Endothelial cell of umbilical vein (primary cell): ENCODE data around the gene SNRPA. TPM values are rescaled to one million over a fixed set of nuclear protein-coding genes. Genes with fewer than 3 reads are reported as not detected.

Experiments
- BruUV-seq: library from RNA; stranded (reverse); fragments of 400-500 nt; replicated peaks from 2 replicates; lab custom pipeline; 2021; lab: Mats Ljungman, UMichigan
- CTCF ChIA-PET: fragments of 300-600, 350-600 bp; sonication (Branson Sonifier 250); formaldehyde crosslinking; loops from one replicate; lab custom pipeline; 2021; ENCODE audit warnings: antibody characterized with exemption, inconsistent platforms; lab: Charles Lee
- POLR2A ChIA-PET: fragments of 300-600, 350-600 bp; sonication (Branson Sonifier 250); formaldehyde crosslinking; loops from one replicate; lab custom pipeline; 2021; ENCODE audit warnings: antibody characterized with exemption, inconsistent platforms; lab: Charles Lee
- DNase-seq: peaks from one replicate; pipeline ENCODE4 v3.0.0-alpha.2; 2011; ENCODE audit warnings: low read depth, low spot score
- FAIRE-seq: peaks from 2 replicates; lab custom pipeline; 2011; peaks lifted over from hg19 to GRCh38; lab: Jason Lieb, UNC
- H2AFZ ChIP-seq: 2 replicates; pipeline ENCODE4 v1.6.0; 2012; ENCODE audit warnings: low read depth, low read length, control low read depth, inconsistent platforms
- H3K27ac ChIP-seq: 2 replicates; pipeline ENCODE4 v1.5.1; 2011; ENCODE audit warnings: low read depth, mild to moderate bottlenecking, control low read depth, low read length, moderate library complexity; ENCODE audit not compliant: insufficient read depth
- H3K27me3 ChIP-seq, 2 experiments: 2 replicates each; pipeline versions ENCODE4 v1.6.0 to v1.6.1; 2011; ENCODE audit warnings: low read length in 2 of 2, mixed read lengths in 1 of 2; ENCODE audit not compliant: control insufficient read depth in 2 of 2, insufficient read depth in 2 of 2
- H3K36me3 ChIP-seq, 2 experiments: 2 replicates in 1 of 2; 3 replicates in 1 of 2; pipeline ENCODE4 v1.5.1; 2011; ENCODE audit warnings: low read length in 2 of 2, mild to moderate bottlenecking in 1 of 2, moderate library complexity in 1 of 2; ENCODE audit not compliant: control insufficient read depth in 2 of 2, insufficient read depth in 2 of 2; ENCODE audit errors: extremely low read depth in 1 of 2
- H3K4me1 ChIP-seq: 3 replicates; pipeline ENCODE4 v1.5.1; 2011; ENCODE audit warnings: mild to moderate bottlenecking, low read length; ENCODE audit not compliant: control insufficient read depth, insufficient read depth; ENCODE audit errors: extremely low read depth
- H3K4me2 ChIP-seq: 2 replicates; pipeline ENCODE4 v1.6.1; 2011; ENCODE audit warnings: low read length, control low read depth, mixed read lengths; ENCODE audit not compliant: insufficient read depth
- H3K4me3 ChIP-seq, 3 experiments: fragments of 200-600 bp in 1 of 3; sonication (generic), shearing (Covaris generic) in 1 of 3; replicated peaks in 1 of 3; 2 replicates each; pipeline ENCODE4 v1.5.1; 2011 to 2016; ENCODE audit warnings: control low read depth in 3 of 3, low read length in 3 of 3, mild to moderate bottlenecking in 2 of 3, inconsistent platforms in 1 of 3, low read depth in 1 of 3, moderate library complexity in 1 of 3; ENCODE audit not compliant: insufficient read depth in 1 of 3
- H3K79me2 ChIP-seq: 2 replicates; pipeline ENCODE4 v1.6.0; 2012; ENCODE audit warnings: low read length, inconsistent platforms; ENCODE audit not compliant: control insufficient read depth, insufficient read depth
- H3K9ac ChIP-seq: replicated peaks from 2 replicates; pipeline ENCODE3; 2011; ENCODE audit warnings: low read length, control low read depth; ENCODE audit not compliant: insufficient read depth; ENCODE audit errors: extremely low read depth
- H3K9me1 ChIP-seq: replicated peaks from 3 replicates; pipeline ENCODE4 v1.6.0; 2011; ENCODE audit warnings: mild to moderate bottlenecking, low read length; ENCODE audit not compliant: control insufficient read depth, insufficient read depth; ENCODE audit errors: extremely low read depth
- H3K9me3 ChIP-seq: replicated peaks from 2 replicates; pipeline ENCODE4 v1.5.1; 2012; ENCODE audit warnings: low read length, inconsistent platforms; ENCODE audit not compliant: control insufficient read depth, insufficient read depth
- H4K20me1 ChIP-seq: replicated peaks from 2 replicates; pipeline ENCODE3; 2011; ENCODE audit warnings: mild to moderate bottlenecking, low read length; ENCODE audit not compliant: control insufficient read depth, insufficient read depth; ENCODE audit errors: extremely low read depth
- CTCF ChIP-seq, 2 donors: IDR thresholded peaks; 1 replicate in 1 of 2; 2 replicates in 1 of 2; pipeline ENCODE4 v1.5.1; 2011; ENCODE audit warnings: low read length in 2 of 2, mild to moderate bottlenecking in 2 of 2, moderate library complexity in 2 of 2, control low read depth in 1 of 2, inconsistent platforms in 1 of 2, low read depth in 1 of 2; ENCODE audit not compliant: insufficient read depth in 1 of 2; ENCODE audit errors: extremely low read depth in 1 of 2
- EZH2 ChIP-seq: IDR thresholded peaks from 2 replicates; pipeline ENCODE4 v1.6.1; 2012; ENCODE audit warnings: borderline replicate concordance, low read depth, mild to moderate bottlenecking, moderate library complexity, low read length, inconsistent platforms; ENCODE audit not compliant: severe bottlenecking
- FOS ChIP-seq: IDR thresholded peaks from 2 replicates; pipeline ENCODE4 v1.6.1; 2011; ENCODE audit warnings: mild to moderate bottlenecking, low read length, moderate library complexity, borderline replicate concordance; ENCODE audit not compliant: insufficient read depth
- GATA2 ChIP-seq: IDR thresholded peaks from 2 replicates; pipeline ENCODE4 v1.7.0; 2011; ENCODE audit warnings: low read depth, mild to moderate bottlenecking, moderate library complexity, mixed read lengths, low read length; ENCODE audit not compliant: insufficient read length, insufficient read depth
- JUN ChIP-seq: IDR thresholded peaks from 2 replicates; pipeline ENCODE4 v1.6.1; 2011; ENCODE audit warnings: borderline replicate concordance, low read depth; ENCODE audit not compliant: insufficient read length, insufficient read depth
- MAX ChIP-seq: IDR thresholded peaks from 2 replicates; pipeline ENCODE4 v1.6.1; 2011; ENCODE audit not compliant: insufficient read depth, insufficient read length
- MYC ChIP-seq: IDR thresholded peaks from one replicate; pipeline ENCODE4 v1.6.1; 2011; ENCODE audit warnings: mild to moderate bottlenecking, low read depth, low read length
- POLR2A ChIP-seq: IDR thresholded peaks from 2 replicates; pipeline ENCODE4 v1.6.1; 2012; ENCODE audit warnings: low read depth, mild to moderate bottlenecking, control low read depth, low read length
- POLR2AphosphoS5 ChIP-seq: IDR thresholded peaks from 2 replicates; pipeline ENCODE4 v1.6.1; 2012; ENCODE audit warnings: low read depth, mild to moderate bottlenecking, control low read depth, low read length, moderate library complexity; ENCODE audit not compliant: insufficient read depth
- dilution Hi-C: fragments of 300-500 bp; cut with MboI; formaldehyde crosslinking; loops from one replicate; pipeline ENCODE4 v1.15.0; 2019; ENCODE audit warnings: low sequenced_read_pairs; ENCODE audit not compliant: extremely low pct_ligation_motif_present
- intact Hi-C: fragments of 100-400 bp; cut with micrococcal nuclease; formaldehyde crosslinking; loops from one replicate; pipeline ENCODE4 v1.10.0; 2022
- polyA plus RNA-seq, 4 experiments: library from polyadenylated mRNA; depleted of rRNA in 3 of 4; stranded (reverse) in 3 of 4; unstranded in 1 of 4; fragments of >200 nt; gene quantifications; 2 replicates each; pipeline versions ENCODE4 v1.2.1 to v1.2.3, GENCODE V29; 2011 to 2012; ENCODE audit warnings: missing spikeins in 1 of 4
- total RNA-seq: library from RNA; stranded (reverse); gene quantifications from 2 replicates; pipeline ENCODE4 v1.2.3, GENCODE V29; 2021

Gene SNRPA
- total and polyA plus RNA-seq, 2 donors (not counting 3 experiments of a cell fraction or from before 2014, with no cell fraction given) = 84.6 to 131 TPM

- H3K27me3 ChIP-seq = no peaks in the 10 kb centered on the region
- dilution Hi-C loops = no loop called here
- no peaks in the 10 kb centered on the region for H3K79me2 ChIP-seq
- no peaks in the 10 kb centered on the region for H4K20me1 ChIP-seq
- no peak overlapping the region for H3K4me3 ChIP-seq
- CTCF ChIA-PET = interaction anchor here (1.0 to 1.7 kb wide), 4 partner anchors 12 to 36 kb away, joined by 3 to 6 read pairs (median 4); partner anchors contain the start of genes ACTMAP and EGLN2
- no peak for TF ChIP-seq POLR2A
- TF ChIP-seq POLR2AphosphoS5 = no peak
- TF ChIP-seq EZH2 = no peak
- no peak for TF ChIP-seq FOS
- no peak for TF ChIP-seq JUN
- TF ChIP-seq GATA2 = no peak
- no peak for DNase-seq
- FAIRE-seq = no peak
- no peaks in the 10 kb centered on the region for H3K9me3 ChIP-seq
- POLR2A ChIA-PET = no interaction called here
- BruUV-seq = no TSS peak
- H2AFZ ChIP-seq = no peak overlapping the region
- no peaks in the 10 kb centered on the region for H3K9me1 ChIP-seq
- H3K4me1 ChIP-seq = no peaks in the 10 kb centered on the region
- H3K4me2 ChIP-seq = no peak overlapping the region
- intact Hi-C loops = no loop called here
- H3K27ac ChIP-seq = no peak overlapping the region
- H3K36me3 ChIP-seq = peaks cover 0 to 7% of the 10 kb centered on the region in 2 experiments
- H3K9ac ChIP-seq = no peak overlapping the region
These were observed 35.3 kb downstream of the SNRPA start for GRCh38 chr19:40786060-40787037.

GRCh38 chr19:40791349-40791748, 40.3 kb downstream of the SNRPA start:
- Histone ChIP-seq H3K27me3 (no peaks in the 10 kb centered on the region), H3K27ac (no peak overlapping the region), H2AFZ (no peak overlapping the region), H3K4me1 (no peaks in the 10 kb centered on the region), H3K9me1 (no peaks in the 10 kb centered on the region), H3K9me3 (no peaks in the 10 kb centered on the region), H3K4me3 (no peak overlapping the region), H4K20me1 (no peaks in the 10 kb centered on the region), H3K4me2 (no peak overlapping the region), H3K79me2 (no peaks in the 10 kb centered on the region), H3K36me3 (peaks cover 0 to 11% of the 10 kb centered on the region in 2 experiments), H3K9ac (no peak overlapping the region)
- intact Hi-C loops = no loop called here
- POLR2A ChIA-PET = no interaction called here
- no peak for FAIRE-seq
- dilution Hi-C loops = no loop called here
- TF ChIP-seq CTCF (IDR thresholded peaks at IDR 0.05; ENCODE audit: extremely low read depth in 1 of 2, insufficient read depth in 1 of 2, low read depth in 1 of 2, low read length in 2 of 2) (no peak), GATA2 (no peak), JUN (no peak), POLR2AphosphoS5 (no peak), FOS (no peak), MYC (no peak), POLR2A (no peak), EZH2 (no peak), MAX (no peak)
- DNase-seq = no peak
- no TSS peak for BruUV-seq
- CTCF ChIA-PET = interaction anchor here (1.4 kb wide), 1 partner anchor 37 kb away, joined by 3 read pairs; no protein-coding TSS in a partner anchor
